ENCODE data around the gene NCAM2.

NCAM2 gene

DNA sequence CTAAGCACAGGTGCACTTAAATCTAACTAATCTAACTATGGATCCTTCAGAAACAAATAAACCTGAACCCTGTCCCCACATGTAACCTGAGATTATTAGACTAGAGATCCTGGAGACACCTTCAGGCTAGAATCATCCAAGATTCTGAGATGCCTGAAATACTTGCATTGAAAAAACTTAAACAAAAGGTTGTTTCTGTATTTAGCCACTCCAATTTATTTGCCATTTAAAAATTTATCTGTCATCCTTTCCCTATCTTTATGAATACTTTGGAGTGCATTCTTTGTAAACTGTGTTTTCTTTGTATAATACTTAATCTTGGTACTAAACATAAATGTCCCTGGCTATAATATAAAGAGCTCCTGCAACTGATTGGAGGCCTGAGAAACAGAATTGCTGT lies 270.7 kb downstream of the NCAM2 start:
- TF ChIP-seq, protein P1, sequence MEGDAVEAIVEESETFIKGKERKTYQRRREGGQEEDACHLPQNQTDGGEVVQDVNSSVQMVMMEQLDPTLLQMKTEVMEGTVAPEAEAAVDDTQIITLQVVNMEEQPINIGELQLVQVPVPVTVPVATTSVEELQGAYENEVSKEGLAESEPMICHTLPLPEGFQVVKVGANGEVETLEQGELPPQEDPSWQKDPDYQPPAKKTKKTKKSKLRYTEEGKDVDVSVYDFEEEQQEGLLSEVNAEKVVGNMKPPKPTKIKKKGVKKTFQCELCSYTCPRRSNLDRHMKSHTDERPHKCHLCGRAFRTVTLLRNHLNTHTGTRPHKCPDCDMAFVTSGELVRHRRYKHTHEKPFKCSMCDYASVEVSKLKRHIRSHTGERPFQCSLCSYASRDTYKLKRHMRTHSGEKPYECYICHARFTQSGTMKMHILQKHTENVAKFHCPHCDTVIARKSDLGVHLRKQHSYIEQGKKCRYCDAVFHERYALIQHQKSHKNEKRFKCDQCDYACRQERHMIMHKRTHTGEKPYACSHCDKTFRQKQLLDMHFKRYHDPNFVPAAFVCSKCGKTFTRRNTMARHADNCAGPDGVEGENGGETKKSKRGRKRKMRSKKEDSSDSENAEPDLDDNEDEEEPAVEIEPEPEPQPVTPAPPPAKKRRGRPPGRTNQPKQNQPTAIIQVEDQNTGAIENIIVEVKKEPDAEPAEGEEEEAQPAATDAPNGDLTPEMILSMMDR (IDR thresholded peaks at IDR 0.05; ENCODE audit: low read depth, low read length, missing control alignments), result no peak
- DNase-seq (ENCODE audit: low read depth), result no peak
- H3K4me3 ChIP-seq (ENCODE audit: low read depth, low read length), result no peak overlapping the region

DNA sequence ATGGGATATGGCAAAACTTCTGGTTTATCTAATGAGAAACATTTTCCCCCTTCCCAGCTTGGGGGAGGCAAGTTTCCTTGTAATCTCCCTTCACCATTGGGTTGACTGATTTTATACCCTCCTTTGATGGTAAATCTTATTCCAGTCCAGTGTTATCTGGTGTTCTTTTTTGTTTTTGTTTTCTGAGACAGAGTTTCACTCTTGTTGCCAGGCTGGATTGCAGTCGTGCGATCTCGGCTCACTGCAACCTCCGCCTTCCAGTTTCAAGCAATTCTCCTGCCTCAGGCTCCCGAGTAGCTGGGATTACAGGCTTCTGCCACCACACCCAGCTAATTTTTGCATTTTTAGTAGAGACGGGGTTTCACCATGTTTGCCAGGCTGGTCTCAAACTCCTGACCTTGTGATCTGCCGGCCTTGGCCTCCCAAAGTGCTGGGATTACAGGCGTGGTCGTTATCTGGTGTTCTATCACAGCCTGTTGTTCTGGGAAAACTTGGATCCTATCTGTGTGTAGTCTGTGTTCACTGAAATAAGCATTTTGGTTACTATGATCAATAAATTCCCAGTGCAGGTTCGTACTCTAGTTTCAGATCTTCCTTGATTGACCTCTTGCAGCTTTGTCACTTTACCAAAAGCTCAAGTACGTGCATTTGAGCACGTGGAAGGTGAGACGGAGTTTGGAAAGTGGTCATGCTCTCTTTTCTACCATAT lies 281.1 kb downstream of the NCAM2 start:
- H3K4me3 ChIP-seq (ENCODE audit: low read depth, low read length), result no peak overlapping the region
- no peak for DNase-seq (ENCODE audit: low read depth)
- TF ChIP-seq, protein P1 (IDR thresholded peaks at IDR 0.05; ENCODE audit: low read depth, low read length, missing control alignments), result no peak

DNA sequence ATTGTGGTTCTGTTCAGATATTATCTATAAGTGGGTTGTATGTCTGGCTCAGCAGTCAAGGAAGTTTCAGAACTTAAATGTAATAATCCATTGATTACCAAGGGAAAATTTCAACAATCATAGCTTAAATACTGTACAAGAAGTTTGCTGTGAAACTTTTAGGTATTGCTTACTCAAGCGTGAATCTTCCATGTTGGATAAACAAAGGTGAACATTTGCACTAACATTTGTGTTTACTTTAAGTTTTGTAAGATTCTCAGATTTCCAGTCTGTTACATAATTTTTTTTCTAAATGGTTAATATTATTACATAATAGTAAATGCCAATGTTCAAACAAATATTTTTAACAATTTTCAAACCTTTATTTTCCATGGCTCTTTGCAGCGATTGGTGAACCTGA lies 285.6 kb downstream of the NCAM2 start:
- H3K4me3 ChIP-seq (ENCODE audit: low read depth, low read length), result no peak overlapping the region
- TF ChIP-seq, protein P1 (IDR thresholded peaks at IDR 0.05; ENCODE audit: low read depth, low read length, missing control alignments), result no peak
- DNase-seq (ENCODE audit: low read depth), result no peak

DNA sequence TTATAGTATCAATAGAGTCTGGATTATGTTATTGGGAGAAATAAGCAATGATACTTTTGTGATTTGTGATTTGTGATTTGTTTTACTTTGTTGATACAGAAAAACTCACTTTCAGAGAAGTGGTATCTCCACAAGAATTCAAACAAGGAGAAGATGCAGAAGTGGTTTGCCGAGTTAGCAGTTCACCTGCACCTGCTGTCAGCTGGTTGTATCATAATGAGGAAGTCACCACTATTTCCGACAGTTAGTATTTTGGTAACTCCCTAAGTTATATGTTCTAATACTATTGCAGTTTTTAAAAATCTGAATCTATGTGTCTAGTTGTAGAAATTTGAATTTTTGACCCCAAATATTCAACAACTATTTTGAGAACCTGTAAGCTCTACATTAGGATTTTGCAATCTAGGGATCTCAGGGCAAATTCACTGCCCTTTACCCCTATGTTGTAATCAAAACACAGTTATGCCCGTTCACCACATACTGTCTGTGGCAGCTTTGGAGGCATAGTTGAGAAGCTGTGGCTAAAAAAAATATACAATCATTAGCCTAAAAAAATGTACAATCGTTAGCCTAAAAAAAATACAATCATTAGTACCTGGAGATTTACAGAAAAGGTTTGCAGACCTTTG lies 288.1 kb downstream of the NCAM2 start:
- no peak overlapping the region for H3K4me3 ChIP-seq (ENCODE audit: low read depth, low read length)
- DNase-seq (ENCODE audit: low read depth), result no peak
- TF ChIP-seq, protein P1 (IDR thresholded peaks at IDR 0.05; ENCODE audit: low read depth, low read length, missing control alignments), result no peak

DNA sequence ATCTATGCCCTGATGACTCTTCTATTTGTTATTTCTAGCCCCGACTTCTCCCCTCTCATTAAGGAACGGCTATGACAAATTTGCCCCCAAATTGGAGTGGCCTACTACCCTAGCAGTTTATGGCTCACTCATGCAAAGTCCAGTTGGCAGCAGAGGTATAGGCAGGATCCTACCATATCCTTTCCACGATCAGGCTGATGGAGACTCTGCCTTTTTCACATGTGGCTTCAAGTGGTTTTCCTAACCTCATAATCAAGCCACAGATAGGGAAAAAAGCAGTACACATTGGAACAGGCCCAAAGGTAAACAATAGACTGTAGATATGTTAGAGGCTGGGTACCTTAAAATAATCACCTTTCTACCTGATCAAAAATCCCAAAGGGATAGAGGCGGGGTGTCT lies 292.5 kb downstream of the NCAM2 start:
- no peak for DNase-seq (ENCODE audit: low read depth)
- TF ChIP-seq, protein P1 (IDR thresholded peaks at IDR 0.05; ENCODE audit: low read depth, low read length, missing control alignments), result no peak
- H3K4me3 ChIP-seq (ENCODE audit: low read depth, low read length), result no peak overlapping the region

DNA sequence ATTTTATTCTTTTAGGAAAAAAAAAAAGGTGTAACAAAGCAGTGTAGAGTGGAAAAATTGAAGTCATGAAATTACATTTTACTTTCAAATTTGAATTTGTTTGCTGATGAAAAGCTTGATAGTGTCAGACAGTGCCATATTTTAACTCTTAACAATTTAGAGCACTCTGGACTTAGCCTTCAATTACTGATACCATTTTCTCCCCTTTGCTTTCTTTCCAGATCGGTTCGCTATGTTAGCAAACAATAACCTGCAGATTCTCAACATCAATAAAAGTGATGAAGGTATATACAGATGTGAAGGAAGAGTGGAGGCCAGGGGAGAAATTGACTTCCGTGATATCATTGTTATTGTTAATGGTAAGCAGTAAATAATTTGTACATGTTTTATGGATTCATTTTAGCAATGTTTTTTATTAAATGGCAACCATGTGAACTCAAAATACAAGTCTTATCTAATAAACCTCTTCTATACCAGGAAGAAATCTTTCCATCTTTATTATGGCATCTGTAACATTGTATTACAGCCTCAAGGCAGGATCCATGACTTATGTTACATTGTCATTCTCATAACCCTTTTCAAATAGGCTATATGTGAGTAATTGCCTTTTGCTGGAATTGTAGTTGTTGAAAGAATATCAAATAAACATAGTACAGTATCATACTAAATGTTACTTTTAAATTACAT lies 293.8 kb downstream of the NCAM2 start:
- TF ChIP-seq, protein P1 (IDR thresholded peaks at IDR 0.05; ENCODE audit: low read depth, low read length, missing control alignments), result no peak
- no peak for DNase-seq (ENCODE audit: low read depth)
- H3K4me3 ChIP-seq (ENCODE audit: low read depth, low read length), result no peak overlapping the region
